K562 (cell line): ENCODE data around the gene TP73. TPM values are rescaled to one million over a fixed set of nuclear protein-coding genes. Genes with fewer than 3 reads are reported as not detected.

ENCODE experiments used
- ATAC-seq: fragments of 200-7000 bp; cut with Tn5 transposase; 3 replicates; pipeline ENCODE4 v1.9.1; 2020; ENCODE audit warnings: moderate library complexity
- BruUV-seq: library from RNA; stranded (reverse); fragments of 400-500 nt; replicated peaks from 2 replicates; lab custom pipeline; 2021; lab: Mats Ljungman, UMichigan
- CTCF ChIA-PET: fragments of 300-600 bp; formaldehyde crosslinking; extraction: SDS; loops from one replicate; lab custom pipeline; 2021; ENCODE audit warnings: low intra/inter-chr PET ratio; lab: Yijun Ruan, JAX
- POLR2A ChIA-PET: fragments of 300-600, 350-650 bp; sonication (Branson Sonifier 250); formaldehyde crosslinking; extraction: SDS; loops from one replicate; lab custom pipeline; 2021; ENCODE audit warnings: antibody characterized with exemption, inconsistent platforms; lab: Yijun Ruan, JAX
- DNase-seq, 4 experiments: peaks; one replicate each; pipeline versions ENCODE4 v3.0.0 to v3.0.0-alpha.2; 2011 to 2018; ENCODE audit warnings: low spot score in 3 of 4, mixed read lengths in 3 of 4; ENCODE audit errors: extremely low read depth in 1 of 4
- FAIRE-seq: peaks from 2 replicates; lab custom pipeline; 2011; peaks lifted over from hg19 to GRCh38; lab: Jason Lieb, UNC
- H2AFZ ChIP-seq: 2 replicates; pipeline ENCODE4 v1.6.0; 2011; ENCODE audit warnings: low read depth, low read length, control low read depth, inconsistent platforms
- H3K27ac ChIP-seq: fragments of 200-600 bp; 3 replicates; pipeline ENCODE4 v1.8.0; 2011; ENCODE audit warnings: low read depth, mild to moderate bottlenecking, control low read depth, inconsistent platforms, low read length, moderate library complexity, mixed read lengths; ENCODE audit errors: extremely low read depth
- H3K27me3 ChIP-seq, 2 experiments: fragments of 300-600 bp in 1 of 2; 2 replicates in 1 of 2; 3 replicates in 1 of 2; pipeline versions ENCODE4 v1.6.0 to v1.8.0; 2011; ENCODE audit warnings: inconsistent platforms in 2 of 2, low read length in 2 of 2, mild to moderate bottlenecking in 1 of 2, mixed read lengths in 1 of 2, moderate library complexity in 1 of 2; ENCODE audit not compliant: control insufficient read depth in 2 of 2, insufficient read depth in 2 of 2
- H3K36me3 ChIP-seq: fragments of 300-600 bp; 3 replicates; pipeline ENCODE4 v1.8.0; 2011; ENCODE audit warnings: mild to moderate bottlenecking, low read length, inconsistent platforms; ENCODE audit not compliant: control insufficient read depth, insufficient read depth
- H3K4me1 ChIP-seq, 2 experiments: fragments of 200-600 bp in 1 of 2; replicated peaks in 1 of 2; 2 replicates in 1 of 2; 3 replicates in 1 of 2; pipeline versions ENCODE4 v1.5.1 to v1.8.0; 2011; ENCODE audit warnings: inconsistent platforms in 2 of 2, low read length in 2 of 2, mild to moderate bottlenecking in 1 of 2, mixed read lengths in 1 of 2, moderate library complexity in 1 of 2; ENCODE audit not compliant: control insufficient read depth in 2 of 2, insufficient read depth in 2 of 2
- H3K4me2 ChIP-seq: 2 replicates; pipeline ENCODE4 v1.6.1; 2011; ENCODE audit warnings: low read length, control low read depth, inconsistent platforms, mixed read lengths; ENCODE audit not compliant: insufficient read depth
- H3K4me3 ChIP-seq: fragments of 200-600 bp; sonication (generic), shearing (Covaris generic); 2 replicates; pipeline ENCODE4 v1.5.1; 2016; ENCODE audit warnings: control low read depth, inconsistent platforms
- H3K79me2 ChIP-seq: fragments of 200-600 bp; 3 replicates; pipeline ENCODE4 v1.8.0; 2011; ENCODE audit warnings: low read length, inconsistent platforms; ENCODE audit not compliant: control insufficient read depth, insufficient read depth
- H3K9ac ChIP-seq, 2 experiments: 2 replicates each; pipeline versions ENCODE4 v1.6.0 to v1.6.1; 2011; ENCODE audit warnings: low read depth in 2 of 2, low read length in 2 of 2, control low read depth in 1 of 2, inconsistent platforms in 1 of 2, mild to moderate bottlenecking in 1 of 2, mixed read lengths in 1 of 2; ENCODE audit not compliant: insufficient read depth in 1 of 2
- H3K9me1 ChIP-seq: one replicate; pipeline ENCODE4 v1.6.0; 2011; ENCODE audit warnings: inconsistent platforms, mild to moderate bottlenecking, low read length, moderate library complexity; ENCODE audit not compliant: control insufficient read depth, insufficient read depth
- H3K9me3 ChIP-seq: replicated peaks from 2 replicates; pipeline ENCODE4 v1.5.1; 2011; ENCODE audit warnings: low read depth, low read length, inconsistent platforms; ENCODE audit not compliant: control insufficient read depth, insufficient read depth
- H4K20me1 ChIP-seq: replicated peaks from 2 replicates; pipeline ENCODE4 v1.6.1; 2011; ENCODE audit warnings: low read length, inconsistent platforms, mixed read lengths; ENCODE audit not compliant: control insufficient read depth, insufficient read depth
- GATAD2A ChIP-seq: fragments of 450-650 bp; IDR thresholded peaks from 2 replicates; pipeline ENCODE4 v1.6.1; 2017
- MEIS2 ChIP-seq: fragments of 450-650 bp; IDR thresholded peaks from 2 replicates; pipeline ENCODE4 v1.6.1; 2014; ENCODE audit warnings: mild to moderate bottlenecking; ENCODE audit not compliant: partially characterized antibody
- NR2F6 ChIP-seq: fragments of 450-650 bp; formaldehyde crosslinking; IDR thresholded peaks from 2 replicates; pipeline ENCODE4 v1.4.0; 2020; ENCODE audit warnings: mild to moderate bottlenecking
- NRF1 ChIP-seq, 2 experiments: fragments of 450-650 bp; IDR thresholded peaks in 1 of 2; conservative IDR thresholded peaks in 1 of 2; 2 replicates each; pipeline ENCODE4 v1.6.1; 2014; ENCODE audit warnings: mild to moderate bottlenecking in 2 of 2
- SMARCE1 ChIP-seq: fragments of 450-650 bp; IDR thresholded peaks from 2 replicates; pipeline ENCODE4 v1.7.1; 2016; ENCODE audit warnings: mild to moderate bottlenecking
- SP2 ChIP-seq: IDR thresholded peaks from 2 replicates; pipeline ENCODE4 v1.6.1; 2011; ENCODE audit warnings: mild to moderate bottlenecking, low read depth, low read length, moderate library complexity; ENCODE audit not compliant: poor library complexity, severe bottlenecking; ENCODE audit errors: extremely low read depth
- SPI1 ChIP-seq: IDR thresholded peaks from 2 replicates; pipeline ENCODE4 v1.6.1; 2011; ENCODE audit warnings: low read depth, low read length, control low read depth, borderline replicate concordance
- WGBS: fragments of 100-300 bp; shearing (Covaris generic); methylation state at CpG from one replicate; pipeline ENCODE4 v1.1.6; 2016; ENCODE audit warnings: low coverage, mixed read lengths; ENCODE audit not compliant: insufficient coverage; ENCODE audit errors: missing lambda C conversion rate; 5-methylcytosine and 5-hydroxymethylcytosine counted together
- in situ Hi-C: fragments of 300-500 bp; cut with MboI; formaldehyde crosslinking; loops from 4 replicates; pipeline ENCODE4 v1.15.0; 2018; ENCODE audit warnings: inconsistent platforms, mixed read lengths
- intact Hi-C: fragments of 100-400 bp; cut with micrococcal nuclease; formaldehyde crosslinking; loops from 2 replicates; pipeline ENCODE4 v1.14.2; 2022
- polyA plus RNA-seq, 8 experiments: library from polyadenylated mRNA; depleted of rRNA in 4 of 8; stranded (reverse) in 5 of 8; unstranded in 3 of 8; fragments of >200 nt; fragmentation: Nextera tagmentation in 2 of 8; fragmentation: Illumina TruSeq in 1 of 8; extraction: Ambion mirVana in 2 of 8; extraction: Trizol in 1 of 8; gene quantifications; 2 replicates each; pipeline versions ENCODE4 v1.2.1 to v1.2.3, GENCODE V29; 2011 to 2014; ENCODE audit warnings: inconsistent platforms in 1 of 8, missing spikeins in 1 of 8
- total RNA-seq, 7 experiments: library from RNA; depleted of rRNA in 6 of 7; stranded (reverse); fragments of >200 nt in 6 of 7; fragmentation: Illumina TruSeq in 2 of 7; extraction: Trizol in 2 of 7; gene quantifications; 2 replicates each; pipeline versions ENCODE4 v1.2.1 to v1.2.3, GENCODE V29; 2011 to 2021; ENCODE audit warnings: low replicate concordance in 1 of 7
- TF ChIP-seq, protein P1 (sequence below): fragments of 250-450 bp; sonication (Bioruptor Pico); IDR thresholded peaks from 2 replicates; pipeline ENCODE4 v1.8.0; 2022; ENCODE audit warnings: moderate library complexity, mild to moderate bottlenecking, inconsistent platforms
- TF ChIP-seq, protein P2 (sequence below): fragments of 450-650 bp; IDR thresholded peaks from one replicate; pipeline ENCODE4 v1.6.1; 2018; ENCODE audit warnings: mild to moderate bottlenecking, moderate library complexity; ENCODE audit not compliant: partially characterized antibody

Gene TP73
- total and polyA plus RNA-seq, 9 of the 15 experiments (the other 6 are each of a cell fraction or from before 2014, with no cell fraction given), result 0.07 to 1.6 (median 0.40) TPM; not detected in 2

DNA sequence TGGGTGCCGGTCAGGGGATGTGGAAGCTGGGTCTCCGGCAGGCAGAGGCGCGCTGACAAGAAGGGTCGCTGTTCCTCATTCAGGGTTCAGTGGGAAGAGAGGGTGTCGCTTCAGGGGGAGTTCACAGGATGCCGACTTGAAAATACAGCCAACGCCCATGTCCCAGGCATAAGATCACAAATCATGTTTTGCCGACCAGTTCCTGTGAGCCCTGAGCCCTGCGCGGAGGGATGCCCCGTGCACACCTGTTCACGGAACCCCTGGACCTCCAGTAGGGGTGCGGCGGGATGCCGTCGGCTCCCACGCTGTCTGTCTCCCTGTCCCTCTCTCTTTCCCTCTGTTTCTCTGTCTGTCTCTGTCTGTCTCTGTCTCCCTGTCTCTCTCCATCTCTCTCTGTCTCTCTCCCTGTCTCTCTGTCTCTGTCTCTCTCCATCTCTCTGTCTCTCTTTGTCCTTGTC, 26.8 kb downstream of the TP73 start:
- FAIRE-seq (peak; percentile 92), ATAC-seq (no peak; the same call in 2 of the 3 replicates), DNase-seq (no peak)
- Histone ChIP-seq H3K79me2 (no peaks in the 10 kb centered on the region), H3K4me2 (no peak overlapping the region), H3K4me1 (peaks cover 3 to 63% of the 10 kb centered on the region in 2 experiments; a peak in 3 of 5 replicates), H3K27ac (no peak overlapping the region), H3K27me3 (peaks cover 6 to 67% of the 10 kb centered on the region in 2 experiments; a peak in 4 of 5 replicates), H3K36me3 (no peaks in the 10 kb centered on the region), H3K9me3 (no peaks in the 10 kb centered on the region), H3K9me1 (no peaks in the 10 kb centered on the region), H2AFZ (no peak overlapping the region), H4K20me1 (peaks cover 40% of the 10 kb centered on the region), H3K9ac (peak overlapping the region in 1 of 2 experiments; percentile 35; a peak in 1 of 4 replicates), H3K4me3 (no peak overlapping the region)
- intact Hi-C loops (no loop called here), in situ Hi-C loops (no loop called here)
- CTCF ChIA-PET, result no interaction called here
- TF ChIP-seq GATAD2A (no peak), SMARCE1 (no peak), NR2F6 (CRISPR knock-in tag) (no peak), SP2 (no peak), MEIS2 (peak; percentile 46), SPI1 (peak; percentile 28; the same call in 1 of the 2 replicates), NRF1 (conservative IDR thresholded peaks at IDR 0.05 in 1 of 2, IDR thresholded peaks at IDR 0.05 in 1 of 2) (no peak)
- TF ChIP-seq, protein P1, sequence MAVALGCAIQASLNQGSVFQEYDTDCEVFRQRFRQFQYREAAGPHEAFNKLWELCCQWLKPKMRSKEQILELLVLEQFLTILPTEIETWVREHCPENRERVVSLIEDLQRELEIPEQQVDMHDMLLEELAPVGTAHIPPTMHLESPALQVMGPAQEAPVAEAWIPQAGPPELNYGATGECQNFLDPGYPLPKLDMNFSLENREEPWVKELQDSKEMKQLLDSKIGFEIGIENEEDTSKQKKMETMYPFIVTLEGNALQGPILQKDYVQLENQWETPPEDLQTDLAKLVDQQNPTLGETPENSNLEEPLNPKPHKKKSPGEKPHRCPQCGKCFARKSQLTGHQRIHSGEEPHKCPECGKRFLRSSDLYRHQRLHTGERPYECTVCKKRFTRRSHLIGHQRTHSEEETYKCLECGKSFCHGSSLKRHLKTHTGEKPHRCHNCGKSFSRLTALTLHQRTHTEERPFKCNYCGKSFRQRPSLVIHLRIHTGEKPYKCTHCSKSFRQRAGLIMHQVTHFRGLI (CRISPR knock-in tag), result no peak
- TF ChIP-seq, protein P2, sequence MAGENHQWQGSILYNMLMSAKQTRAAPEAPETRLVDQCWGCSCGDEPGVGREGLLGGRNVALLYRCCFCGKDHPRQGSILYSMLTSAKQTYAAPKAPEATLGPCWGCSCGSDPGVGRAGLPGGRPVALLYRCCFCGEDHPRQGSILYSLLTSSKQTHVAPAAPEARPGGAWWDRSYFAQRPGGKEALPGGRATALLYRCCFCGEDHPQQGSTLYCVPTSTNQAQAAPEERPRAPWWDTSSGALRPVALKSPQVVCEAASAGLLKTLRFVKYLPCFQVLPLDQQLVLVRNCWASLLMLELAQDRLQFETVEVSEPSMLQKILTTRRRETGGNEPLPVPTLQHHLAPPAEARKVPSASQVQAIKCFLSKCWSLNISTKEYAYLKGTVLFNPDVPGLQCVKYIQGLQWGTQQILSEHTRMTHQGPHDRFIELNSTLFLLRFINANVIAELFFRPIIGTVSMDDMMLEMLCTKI, result no peak
- POLR2A ChIA-PET, result no interaction called here
- WGBS, result 27% methylated on average over 18 of the region's 18 CpGs
- BruUV-seq, result no TSS peak
